ENCODE measurements around the gene FAM162B. TPM values are rescaled to one million over a fixed set of nuclear protein-coding genes. Genes with fewer than 3 reads are reported as not detected.

Gene FAM162B
- total RNA-seq, 1 donor from 2014 or later: 1.5 TPM

Other genes with a start within 250 kb of the FAM162B start
- gene TRAPPC3L, start 220.0 kb downstream of the FAM162B start, total RNA-seq: not detected in 2 replicates
- gene CALHM4, start 212.0 kb downstream of the FAM162B start, total RNA-seq: not detected in 2 replicates
- gene RWDD1, start 194.2 kb downstream of the FAM162B start, total RNA-seq: 35.8 and 36.2 TPM in 2 replicates
- 5.4 and 6.3 TPM in 2 replicates for gene RSPH4A, start 149.2 kb downstream of the FAM162B start, total RNA-seq
- gene ZUP1, start 97.0 kb downstream of the FAM162B start, total RNA-seq: 16.8 and 18.0 TPM in 2 replicates
- gene KPNA5, start 84.5 kb downstream of the FAM162B start, total RNA-seq: 21.1 and 24.5 TPM in 2 replicates
- 0.11 TPM in 1 of 2 replicates, not detected in the other for gene GPRC6A, start 63.4 kb upstream of the FAM162B start, total RNA-seq
- 28.7 and 34.2 TPM in 2 replicates for gene RFX6, start 111.5 kb upstream of the FAM162B start, total RNA-seq